Chondrocyte (in vitro differentiated cells): ENCODE results near the gene NXN. TPM values are rescaled to one million over a fixed set of nuclear protein-coding genes. Genes with fewer than 3 reads are reported as not detected.
"Not testable (repeated sequence)": the region's sequence is repeated elsewhere in the genome, so short reads cannot be mapped to it uniquely, and the experiment has no call there.

Source experiments
- DNase-seq: peaks from one replicate; pipeline ENCODE4 v3.0.0; 2021; ENCODE audit warnings: mixed read lengths, low spot score
- H3K27ac Mint-ChIP-seq: one replicate; pipeline ENCODE4 v1.8.0; 2021; ENCODE audit warnings: mild to moderate bottlenecking, moderate library complexity, mixed read lengths; ENCODE audit not compliant: unreplicated experiment
- H3K27me3 Mint-ChIP-seq: 2 replicates; pipeline ENCODE4 v1.8.0; 2021; ENCODE audit warnings: low read depth, mixed read lengths
- H3K36me3 Mint-ChIP-seq: 2 replicates; pipeline ENCODE4 v1.8.0; 2021; ENCODE audit warnings: low read depth, mixed read lengths
- H3K4me1 Mint-ChIP-seq: 2 replicates; pipeline ENCODE4 v1.8.0; 2021; ENCODE audit warnings: low read depth, mild to moderate bottlenecking, mixed read lengths
- H3K4me3 Mint-ChIP-seq: one replicate; pipeline ENCODE4 v1.8.0; 2021; ENCODE audit warnings: mild to moderate bottlenecking, moderate library complexity, mixed read lengths; ENCODE audit not compliant: unreplicated experiment
- H3K9me3 Mint-ChIP-seq: 2 replicates; pipeline ENCODE4 v1.8.0; 2021; ENCODE audit warnings: low read depth, mixed read lengths
- CTCF ChIP-seq: fragments of 200-600 bp; sonication (generic); IDR thresholded peaks from 2 replicates; pipeline ENCODE4 v1.5.0; 2021; ENCODE audit warnings: antibody characterized with exemption, mild to moderate bottlenecking, moderate library complexity
- total RNA-seq: library from RNA; stranded (reverse); gene quantifications from 3 replicates; pipeline ENCODE4 v1.2.1, GENCODE V29; 2021

NXN gene
- total RNA-seq, 1 donor from 2014 or later = 86.4 TPM

- Mint-ChIP-seq H3K36me3 (peaks cover 47% of the 10 kb centered on the region), H3K27ac (no peak overlapping the region), H3K27me3 (no peaks in the 10 kb centered on the region), H3K9me3 (no peaks in the 10 kb centered on the region), H3K4me3 (no peak overlapping the region), H3K4me1 (peaks cover 8% of the 10 kb centered on the region)
- TF ChIP-seq CTCF = no peak
- no peak for DNase-seq
Observed at GRCh38 chr17:773016-773415, 206.6 kb downstream of the NXN start.

- DNase-seq = no peak
- H3K27me3 Mint-ChIP-seq = no peaks in the 10 kb centered on the region
- H3K4me3 Mint-ChIP-seq = no peak overlapping the region
- no peaks in the 10 kb centered on the region for H3K9me3 Mint-ChIP-seq
- H3K4me1 Mint-ChIP-seq = no peaks in the 10 kb centered on the region
- H3K27ac Mint-ChIP-seq = no peak overlapping the region
- peaks cover 33% of the 10 kb centered on the region for H3K36me3 Mint-ChIP-seq
- no peak for TF ChIP-seq CTCF
Observed at GRCh38 chr17:767076-767475, 212.5 kb downstream of the NXN start.

GRCh38 chr17:760371-760770, 219.2 kb downstream of the NXN start:
- Mint-ChIP-seq H3K4me3 (no peak overlapping the region), H3K36me3 (peaks cover 32% of the 10 kb centered on the region), H3K4me1 (no peaks in the 10 kb centered on the region), H3K27me3 (no peaks in the 10 kb centered on the region), H3K27ac (no peak overlapping the region), H3K9me3 (no peaks in the 10 kb centered on the region)
- no peak for DNase-seq
- TF ChIP-seq CTCF = no peak

GRCh38 chr17:759964-760363, 219.6 kb downstream of the NXN start:
- H3K4me1 Mint-ChIP-seq = no peaks in the 10 kb centered on the region
- peaks cover 29% of the 10 kb centered on the region for H3K36me3 Mint-ChIP-seq
- H3K9me3 Mint-ChIP-seq = no peaks in the 10 kb centered on the region
- no peaks in the 10 kb centered on the region for H3K27me3 Mint-ChIP-seq
- no peak overlapping the region for H3K27ac Mint-ChIP-seq
- no peak overlapping the region for H3K4me3 Mint-ChIP-seq
- no peak for TF ChIP-seq CTCF
- DNase-seq = no peak

- not testable (repeated sequence) for H3K27me3 Mint-ChIP-seq, DNase-seq, H3K9me3 Mint-ChIP-seq, H3K27ac Mint-ChIP-seq, H3K4me3 Mint-ChIP-seq
- Mint-ChIP-seq H3K4me1 (peaks cover 11% of the 10 kb centered on the region), H3K36me3 (peaks cover 19% of the 10 kb centered on the region)
Observed at GRCh38 chr17:756010-756567, 223.5 kb downstream of the NXN start.

- peaks cover 18% of the 10 kb centered on the region for H3K36me3 Mint-ChIP-seq
- not testable (repeated sequence) for H3K27ac Mint-ChIP-seq, H3K9me3 Mint-ChIP-seq, H3K27me3 Mint-ChIP-seq, DNase-seq, H3K4me3 Mint-ChIP-seq
- H3K4me1 Mint-ChIP-seq = peaks cover 17% of the 10 kb centered on the region
Observed at GRCh38 chr17:755319-755961, 224.1 kb downstream of the NXN start.
